ENCODE measurements around the gene S1PR5.
"Not testable (repeated sequence)": the region's sequence is repeated elsewhere in the genome, so short reads cannot be mapped to it uniquely, and the experiment has no call there.

Gene S1PR5

GRCh38 chr19:10544242-10544752 lies 27.1 kb upstream of the S1PR5 start:
- no peak for DNase-seq (ENCODE audit: low spot score)

GRCh38 chr19:10543420-10544241 lies 26.4 kb upstream of the S1PR5 start, which contains the start of gene ATG4D:
Gene ATG4D (plus strand): TSS chr19:10543904. CDS start chr19:10544091, 187 bp downstream.
- DNase-seq (ENCODE audit: low spot score) = peak; percentile 62

DNA sequence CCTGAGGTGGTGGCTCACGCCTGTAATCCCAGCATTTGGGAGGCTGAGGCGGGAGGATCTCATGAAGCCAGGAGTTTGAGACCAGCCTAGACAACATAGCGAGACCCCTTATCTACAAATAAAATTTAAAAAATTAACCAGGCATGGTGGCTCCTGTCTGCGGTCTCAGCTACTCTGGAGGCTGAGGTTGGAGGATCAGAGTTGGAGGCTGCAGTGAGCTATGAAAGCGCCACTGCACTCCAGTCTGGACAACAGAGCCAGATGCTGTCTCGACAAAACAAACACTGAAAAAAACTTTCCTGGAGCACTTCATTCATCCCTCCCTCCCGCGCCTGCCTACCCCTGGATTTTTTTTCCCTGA lies 25.8 kb upstream of the S1PR5 start:
- no peak for DNase-seq (ENCODE audit: low spot score)

GRCh38 chr19:10539016-10539415 lies 21.8 kb upstream of the S1PR5 start:
- not testable (repeated sequence) for DNase-seq (ENCODE audit: low spot score)

- no peak for DNase-seq (ENCODE audit: low spot score)
Observed at GRCh38 chr19:10538204-10538983, 21.1 kb upstream of the S1PR5 start.

DNA sequence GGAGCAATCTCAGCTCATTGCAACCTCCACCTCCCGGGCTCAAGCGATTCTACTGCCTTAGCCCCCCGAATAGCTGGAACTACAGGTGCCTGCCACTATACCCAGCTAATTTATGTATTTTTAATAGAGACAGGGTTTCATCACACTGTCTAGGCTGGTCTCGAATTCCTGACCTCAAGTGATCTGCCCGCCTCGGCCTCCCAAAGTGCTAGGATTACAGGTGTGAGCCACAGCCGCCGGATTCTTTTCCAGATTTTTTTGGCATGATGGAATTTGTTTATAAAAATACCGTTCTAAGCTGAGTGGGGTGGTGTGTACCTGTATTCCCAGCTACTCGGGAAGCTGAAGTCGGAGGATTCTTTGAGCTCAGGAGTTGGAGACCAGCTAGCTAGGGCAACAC lies 20.4 kb upstream of the S1PR5 start:
- no peak for DNase-seq (ENCODE audit: low spot score)

DNA sequence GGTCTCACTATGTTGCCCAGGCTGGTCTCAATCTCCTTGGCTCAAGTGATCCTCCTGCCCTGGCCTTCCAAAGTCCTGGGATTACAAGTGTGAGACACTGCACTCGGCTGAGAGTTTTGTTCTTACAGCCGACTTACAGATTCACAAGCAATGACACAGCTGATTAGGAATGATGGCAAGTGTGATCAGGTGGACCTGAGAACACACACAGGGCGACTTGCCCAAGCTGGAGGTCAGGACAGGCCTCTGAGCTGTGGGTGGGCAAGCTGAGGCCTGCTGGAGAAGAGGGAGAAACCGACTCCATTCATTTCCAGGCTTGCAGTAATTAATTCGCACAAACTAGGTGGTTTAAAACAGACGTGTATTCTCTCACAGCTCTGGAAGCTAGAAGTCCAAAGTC lies 18.4 kb upstream of the S1PR5 start:
- no peak for DNase-seq (ENCODE audit: low spot score)

GRCh38 chr19:10533646-10534386 lies 16.6 kb upstream of the S1PR5 start:
- no peak for DNase-seq (ENCODE audit: low spot score)

GRCh38 chr19:10532457-10532856 lies 15.2 kb upstream of the S1PR5 start:
- no peak for DNase-seq (ENCODE audit: low spot score)

- DNase-seq (ENCODE audit: low spot score) = not testable (repeated sequence)
Observed at GRCh38 chr19:10526887-10527286, 9.6 kb upstream of the S1PR5 start.

DNA sequence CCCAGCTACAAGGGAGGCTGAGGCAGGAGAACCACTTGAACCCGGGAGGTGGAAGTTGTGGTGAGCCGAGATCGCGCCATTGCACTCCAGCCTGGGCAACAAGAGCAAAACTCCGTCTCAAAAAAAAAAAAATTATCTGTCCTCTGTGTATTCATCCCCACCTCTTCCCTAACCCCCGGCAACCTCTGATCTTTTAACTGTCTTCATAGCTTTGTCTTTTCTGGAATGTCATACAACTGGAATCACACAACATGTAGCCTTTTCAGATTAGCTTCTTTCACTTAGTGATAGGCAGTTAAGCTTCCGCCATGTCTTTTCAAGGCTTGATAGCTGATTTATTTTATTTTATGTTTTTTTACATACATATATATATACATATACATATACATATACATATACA lies 8.4 kb upstream of the S1PR5 start:
- no peak for DNase-seq (ENCODE audit: low spot score)

DNA sequence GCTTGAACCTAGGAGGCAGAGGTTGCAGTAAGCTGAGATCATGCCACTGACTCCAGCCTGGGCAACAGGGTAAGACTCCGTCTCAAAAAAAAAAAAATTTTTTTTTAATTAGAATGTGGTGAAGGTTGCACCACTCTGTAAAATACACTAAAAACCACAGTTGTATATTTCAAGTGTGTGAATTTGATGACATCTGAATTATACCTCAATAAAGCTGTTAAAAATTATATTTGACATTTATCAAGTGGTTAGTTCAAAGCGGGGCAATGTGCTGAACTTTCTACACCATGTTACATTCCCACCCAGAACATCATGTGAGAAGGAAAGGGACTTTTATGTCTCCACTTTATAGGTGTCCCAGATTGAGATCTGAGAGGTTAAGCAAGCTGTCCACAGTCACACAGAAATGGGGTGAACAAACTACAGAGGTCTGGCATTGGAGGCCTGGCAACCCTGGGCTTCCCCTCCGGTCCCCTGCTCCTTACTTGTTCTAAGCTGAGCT lies 5.9 kb upstream of the S1PR5 start:
- DNase-seq (ENCODE audit: low spot score) = no peak

DNA sequence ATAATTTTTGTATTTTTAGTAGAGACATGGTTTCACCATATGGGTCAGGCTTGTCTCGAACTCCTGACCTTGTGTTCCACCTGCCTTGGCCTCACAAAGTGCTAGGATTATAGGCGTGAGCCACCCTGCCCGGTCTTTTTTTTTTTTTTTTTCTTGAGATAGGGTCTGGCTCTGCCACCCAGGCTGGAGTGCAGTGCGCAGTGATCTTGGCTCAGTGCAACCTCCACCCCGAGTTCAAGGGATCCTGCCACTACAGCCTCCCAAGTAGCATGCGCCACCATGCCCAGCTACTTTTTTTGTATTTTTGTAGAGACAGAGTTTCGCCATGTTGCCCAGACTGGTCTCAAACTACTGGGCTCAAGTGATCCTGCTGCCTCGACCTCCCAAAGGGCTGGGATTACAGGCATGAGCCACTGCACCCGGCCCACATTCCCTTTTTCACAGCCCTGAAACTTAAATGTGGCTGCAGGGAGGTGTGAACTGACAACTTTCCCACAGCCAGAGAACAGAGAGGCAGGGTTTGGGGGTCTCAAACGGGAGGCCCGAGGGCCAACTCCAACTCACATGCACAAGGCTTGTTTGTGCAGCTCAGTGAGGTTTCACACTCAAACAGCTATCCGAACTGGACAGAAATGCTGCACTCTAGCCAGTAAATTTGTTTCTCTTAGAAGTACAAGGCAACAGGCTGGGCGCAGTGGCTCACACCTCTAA lies 4.4 kb upstream of the S1PR5 start:
- no peak for DNase-seq (ENCODE audit: low spot score)

GRCh38 chr19:10520652-10521318 lies 3.5 kb upstream of the S1PR5 start:
- DNase-seq (ENCODE audit: low spot score) = no peak

GRCh38 chr19:10519421-10519820 lies 2.2 kb upstream of the S1PR5 start:
- no peak for DNase-seq (ENCODE audit: low spot score)

DNA sequence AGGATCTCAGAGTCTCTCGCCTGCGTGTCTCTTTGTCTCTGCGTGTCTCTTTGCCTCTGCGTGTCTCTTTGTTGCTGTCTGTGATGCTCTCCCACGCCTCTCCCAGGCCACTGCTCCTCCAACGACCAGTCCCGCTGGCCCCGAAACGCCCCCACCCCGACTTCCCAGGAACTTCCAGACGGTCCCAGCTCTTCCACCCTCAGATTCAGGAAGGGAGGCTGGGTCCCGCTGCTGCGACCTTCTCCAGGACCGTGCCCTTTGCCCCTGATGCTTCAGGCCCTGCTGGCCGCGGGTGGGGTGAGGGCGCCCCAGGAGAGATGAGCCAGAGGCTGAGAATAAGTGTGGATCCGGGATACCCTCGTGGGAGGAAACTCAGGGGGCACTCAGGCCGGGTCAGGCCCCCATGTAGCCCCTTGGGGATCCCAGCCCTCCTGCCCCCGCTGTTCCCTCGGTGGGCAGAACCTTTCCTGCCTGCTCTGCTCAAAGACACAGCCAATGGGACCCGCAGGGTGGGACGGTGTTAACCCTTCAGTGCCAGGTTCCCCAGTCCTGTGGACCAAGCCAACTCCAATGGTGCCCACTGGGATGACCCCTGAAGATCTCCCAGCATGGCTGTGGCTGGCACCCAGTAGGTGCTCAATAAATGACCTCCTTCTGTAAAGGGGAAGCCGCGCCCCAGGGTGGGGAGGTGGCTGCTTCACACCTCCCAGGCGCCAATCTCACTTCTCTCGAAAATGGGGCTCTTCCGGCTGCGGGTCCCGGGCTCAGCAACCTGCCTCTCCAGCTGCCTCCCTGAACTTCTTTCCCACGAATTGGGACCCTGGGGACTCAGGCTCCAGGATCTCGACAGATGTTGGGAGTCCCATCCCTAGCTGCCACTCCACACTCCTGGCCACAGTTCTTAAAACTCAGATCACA lies 1.5 kb upstream of the S1PR5 start:
- DNase-seq (ENCODE audit: low spot score) = no peak

- no peak for DNase-seq (ENCODE audit: low spot score)
Observed at GRCh38 chr19:10517760-10518443, 655 bp upstream of the S1PR5 start.

DNA sequence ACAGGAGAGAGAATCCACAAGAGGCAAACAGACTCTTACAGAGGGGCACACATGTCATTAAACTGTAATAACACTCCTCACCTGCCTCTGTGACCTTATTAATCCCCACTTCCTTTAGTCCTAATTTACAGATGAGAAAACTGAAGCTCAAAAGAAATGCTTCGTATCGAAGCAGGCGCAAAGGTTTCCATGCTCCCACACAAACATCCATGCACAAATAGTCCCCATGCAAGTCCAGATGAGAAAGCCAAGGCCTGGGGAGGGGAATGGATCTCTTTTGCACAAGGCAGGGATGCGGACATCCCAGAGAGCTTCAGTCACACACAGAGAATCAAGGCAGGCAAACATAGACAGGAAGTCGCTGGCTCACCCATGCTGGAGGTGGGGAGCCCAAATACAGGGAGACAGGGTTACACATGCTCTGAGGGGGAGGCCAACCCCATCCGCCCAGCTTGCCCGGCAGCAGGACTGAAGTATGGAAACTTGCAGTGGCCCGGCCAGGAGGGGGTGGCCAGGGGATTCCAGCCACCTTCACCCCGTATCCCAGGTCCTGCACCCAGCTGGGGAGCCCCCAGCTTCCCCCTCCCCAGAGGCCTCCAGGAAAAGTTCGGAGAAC lies 468 bp downstream of the S1PR5 start:
- no peak for DNase-seq (ENCODE audit: low spot score)

DNA sequence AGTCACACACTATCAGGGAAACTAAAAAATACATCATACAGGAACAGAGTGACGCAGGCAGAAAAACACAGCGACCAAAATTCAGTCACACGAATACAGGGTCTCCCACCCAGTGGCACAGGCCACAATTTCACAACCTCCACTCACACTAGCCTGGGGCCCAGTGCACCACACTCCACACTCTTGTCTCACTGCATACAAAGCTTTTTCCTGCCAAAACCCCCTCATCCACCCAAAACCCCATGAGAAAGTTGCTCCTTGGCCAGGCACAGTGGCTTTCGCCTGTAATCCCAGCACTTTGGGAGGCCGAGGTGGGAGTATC lies 1.2 kb downstream of the S1PR5 start:
- DNase-seq (ENCODE audit: low spot score) = no peak
